Measurements from ENCODE around the gene ADGRA1.

GRCh38 chr10:133110609-133111275 lies 23.0 kb downstream of the ADGRA1 start:
- TF ChIP-seq CTCF (conservative IDR thresholded peaks at IDR 0.05 in 1 of 2, IDR thresholded peaks at IDR 0.05 in 1 of 2; ENCODE audit: extremely low read depth in 1 of 2, insufficient read depth in 1 of 2, low read depth in 1 of 2, low read length in 2 of 2) (no peak), EZH2 (IDR thresholded peaks at IDR 0.05; ENCODE audit: borderline replicate concordance, low read length) (no peak)

Data from mammary epithelial cell (primary cell).